HG03025 (cell line): Measurements from ENCODE around the gene COL17A1.

Experiments
- ATAC-seq: cut with Tn5 transposase; IDR thresholded peaks from one replicate; pipeline ENCODE4 v1.9.1; 2021; ENCODE audit warnings: mild to moderate bottlenecking, moderate library complexity; ENCODE audit not compliant: unreplicated experiment, low FRiP score

Gene COL17A1

GRCh38 chr10:104002911-104003310 is 82.8 kb downstream of the COL17A1 start:
- no peak for ATAC-seq

- ATAC-seq, result no peak
Measured at GRCh38 chr10:103998805-103999204, 86.9 kb downstream of the COL17A1 start.

DNA sequence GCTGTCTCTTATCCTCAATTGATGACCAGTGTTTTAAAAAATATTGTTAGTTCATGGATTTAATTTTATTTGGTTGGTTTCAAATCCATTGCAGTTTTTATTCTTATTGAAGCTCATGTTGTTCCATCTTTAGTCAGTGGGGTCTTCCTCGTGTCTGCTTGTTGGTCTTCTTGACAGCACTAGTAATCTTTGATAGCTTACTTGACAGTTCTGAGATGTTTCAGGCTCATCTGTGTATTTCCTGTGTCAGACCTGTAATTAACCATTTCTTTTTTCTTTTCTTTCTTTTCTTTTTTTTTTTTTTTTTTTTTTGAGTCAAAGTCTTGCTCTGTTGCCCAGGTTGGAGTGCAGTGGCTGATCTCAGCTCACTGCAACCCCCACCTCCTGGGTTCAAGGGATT is 90.5 kb downstream of the COL17A1 start:
- no peak for ATAC-seq

GRCh38 chr10:103991393-103992128 is 94.1 kb downstream of the COL17A1 start:
- ATAC-seq, result no peak

DNA sequence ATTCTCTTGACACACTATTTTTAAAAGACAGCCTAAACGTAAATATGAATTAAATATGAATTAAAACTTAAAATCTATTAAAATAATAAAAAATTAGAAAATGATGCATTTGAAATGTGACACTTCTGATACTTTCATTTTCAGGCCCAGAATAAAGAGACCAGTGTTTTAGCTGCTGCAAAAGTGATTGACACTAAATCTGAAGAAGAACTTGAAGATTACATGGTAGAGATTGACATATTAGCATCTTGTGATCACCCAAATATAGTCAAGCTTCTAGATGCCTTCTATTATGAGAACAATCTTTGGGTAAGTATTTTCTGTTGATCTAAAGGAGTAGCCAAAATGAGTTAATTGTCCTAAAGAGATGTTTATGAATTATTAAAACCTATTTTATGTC is 95.1 kb downstream of the COL17A1 start:
- no peak for ATAC-seq

GRCh38 chr10:103990121-103990520 is 95.6 kb downstream of the COL17A1 start:
- no peak for ATAC-seq

GRCh38 chr10:103986360-103986759 is 99.3 kb downstream of the COL17A1 start:
- no peak for ATAC-seq

DNA sequence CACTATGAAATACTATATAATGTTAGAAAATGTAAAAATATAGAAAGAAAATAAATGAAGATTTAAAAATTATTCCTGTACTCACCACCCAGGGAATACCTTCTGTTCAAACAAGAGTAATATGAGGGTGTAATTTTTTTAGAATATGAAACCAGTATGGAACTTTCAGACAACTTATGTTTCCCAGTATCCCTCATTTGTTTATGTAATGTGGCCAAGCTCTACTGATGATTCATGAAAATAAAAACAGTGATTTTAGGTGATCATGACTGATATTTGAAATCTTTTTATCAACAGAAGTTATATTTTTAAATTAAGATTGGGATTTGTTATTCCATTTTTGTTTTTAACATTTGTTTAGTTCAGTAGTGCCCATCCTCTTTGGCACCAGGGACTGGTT is 100.0 kb downstream of the COL17A1 start:
- ATAC-seq, result no peak

GRCh38 chr10:103983367-103983911 is 102.2 kb downstream of the COL17A1 start:
- peak; percentile 69 for ATAC-seq

- ATAC-seq, result no peak
Measured at GRCh38 chr10:103982639-103983038, 103.0 kb downstream of the COL17A1 start.
